UCSD-AML1 (cell line): Measurements from ENCODE around the gene MFAP2.
"Not testable (repeated sequence)": the region's sequence is repeated elsewhere in the genome, so short reads cannot be mapped to it uniquely, and the experiment has no call there.

Experiments used
- DNase-seq: peaks from one replicate; lab custom pipeline; 2025; ENCODE audit not compliant: unreplicated experiment; lab: John Stamatoyannopoulos, UW

The MFAP2 gene

GRCh38 chr1:16931206-16931934, 49.0 kb downstream of the MFAP2 start:
- DNase-seq: not testable (repeated sequence)

GRCh38 chr1:16929146-16930041, 51.0 kb downstream of the MFAP2 start:
- not testable (repeated sequence) for DNase-seq

- no peak for DNase-seq
These were observed 52.5 kb downstream of the MFAP2 start for GRCh38 chr1:16927711-16928485.

GRCh38 chr1:16927256-16927655, 53.2 kb downstream of the MFAP2 start:
- no peak for DNase-seq

GRCh38 chr1:16926491-16927073, 53.8 kb downstream of the MFAP2 start:
- DNase-seq: no peak

GRCh38 chr1:16925635-16926490, 54.6 kb downstream of the MFAP2 start:
- no peak for DNase-seq

GRCh38 chr1:16924919-16925477, 55.4 kb downstream of the MFAP2 start:
- no peak for DNase-seq
